GM18499 (cell line): Measurements from ENCODE around the gene JAKMIP3.
"Not testable (repeated sequence)": the region's sequence is repeated elsewhere in the genome, so short reads cannot be mapped to it uniquely, and the experiment has no call there.

Source experiments
- ATAC-seq: cut with Tn5 transposase; IDR thresholded peaks from one replicate; pipeline ENCODE4 v1.9.1; 2021; ENCODE audit warnings: moderate number of reproducible peaks; ENCODE audit not compliant: insufficient read depth, unreplicated experiment

Gene JAKMIP3

DNA sequence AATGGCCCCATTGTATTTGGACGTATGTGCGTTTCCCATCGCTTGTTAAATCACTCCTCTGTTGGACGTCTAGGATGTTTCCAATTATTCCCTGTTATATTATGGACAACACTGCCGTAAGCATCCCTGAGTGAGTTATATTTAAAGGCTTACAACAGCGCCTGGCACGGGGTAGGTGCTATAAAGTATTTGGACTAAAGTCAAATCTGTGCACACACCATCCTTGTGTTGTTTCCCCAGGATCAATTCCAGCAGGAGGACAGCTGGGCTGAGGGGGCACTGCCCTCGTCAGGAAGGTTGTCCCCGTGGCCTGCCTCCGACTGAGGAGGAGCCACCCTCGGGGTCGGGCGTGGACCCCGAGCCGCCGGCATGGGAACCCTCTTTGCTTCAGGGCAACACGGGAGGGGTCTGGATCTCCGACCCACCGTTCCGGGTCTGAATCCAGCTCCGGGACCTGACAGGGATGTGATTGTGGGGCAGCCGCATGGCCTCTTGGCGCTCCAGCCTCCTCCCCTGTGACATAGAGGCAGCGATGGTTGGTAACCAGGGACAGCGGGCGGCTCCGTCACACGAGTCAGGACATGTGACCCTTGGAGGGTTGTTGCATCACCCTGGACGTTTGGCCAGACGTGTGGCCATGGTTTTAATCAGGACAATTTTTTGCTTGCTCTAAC, 1.5 kb upstream of the JAKMIP3 start:
- ATAC-seq, result no peak

DNA sequence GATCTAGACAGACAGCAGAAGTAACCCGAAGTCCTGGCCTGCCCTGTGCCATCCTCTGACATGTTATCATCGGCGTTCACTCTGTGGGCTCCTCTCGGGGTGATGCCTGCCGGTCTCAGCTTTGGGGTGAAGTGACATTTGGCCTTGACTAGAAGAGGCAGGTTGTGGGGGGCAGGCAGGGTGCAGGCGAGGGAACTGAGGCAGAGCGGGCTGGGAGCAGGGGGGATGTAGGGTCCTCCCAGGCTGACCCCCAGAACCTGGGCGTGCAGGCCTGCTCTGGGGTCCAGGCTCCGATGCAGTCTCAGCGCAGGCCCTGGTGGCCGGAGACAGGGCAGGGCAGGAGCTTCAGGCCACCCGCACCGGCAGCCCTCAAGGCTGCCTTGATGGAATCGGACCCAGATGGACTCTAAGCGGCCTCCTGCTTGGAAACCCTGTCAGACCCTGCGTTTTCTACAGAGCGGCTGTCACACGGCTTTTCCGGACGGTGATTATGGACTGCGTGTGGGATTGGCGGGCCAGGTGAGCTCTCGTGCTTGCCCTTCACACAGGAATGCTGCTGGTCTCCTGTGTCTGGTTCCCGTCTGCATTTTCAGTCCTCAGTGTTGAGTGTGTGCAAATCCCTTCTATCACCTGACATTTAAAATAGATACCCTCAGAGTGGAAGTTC, 842 bp upstream of the JAKMIP3 start:
- ATAC-seq, result no peak

DNA sequence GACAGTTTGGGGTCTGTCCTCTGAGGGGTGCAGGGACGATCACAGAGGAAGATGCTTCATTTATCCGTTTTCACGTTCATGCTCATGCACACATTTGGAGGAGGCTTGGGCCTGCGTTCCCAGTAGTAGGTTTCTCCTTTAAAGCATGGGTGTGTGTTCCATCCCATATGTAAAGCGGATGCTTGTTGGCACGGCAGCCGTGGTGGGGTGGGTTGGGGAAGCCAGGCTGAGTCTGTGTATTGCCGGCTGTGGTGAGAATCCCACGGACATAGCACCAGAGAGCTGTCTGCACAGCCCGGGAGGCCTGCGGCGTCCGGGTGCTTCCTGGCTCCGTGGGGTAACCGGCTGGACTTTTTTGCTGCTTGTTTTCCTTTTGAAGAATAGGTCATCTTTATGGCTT, 440 bp downstream of the JAKMIP3 start:
- no peak for ATAC-seq

DNA sequence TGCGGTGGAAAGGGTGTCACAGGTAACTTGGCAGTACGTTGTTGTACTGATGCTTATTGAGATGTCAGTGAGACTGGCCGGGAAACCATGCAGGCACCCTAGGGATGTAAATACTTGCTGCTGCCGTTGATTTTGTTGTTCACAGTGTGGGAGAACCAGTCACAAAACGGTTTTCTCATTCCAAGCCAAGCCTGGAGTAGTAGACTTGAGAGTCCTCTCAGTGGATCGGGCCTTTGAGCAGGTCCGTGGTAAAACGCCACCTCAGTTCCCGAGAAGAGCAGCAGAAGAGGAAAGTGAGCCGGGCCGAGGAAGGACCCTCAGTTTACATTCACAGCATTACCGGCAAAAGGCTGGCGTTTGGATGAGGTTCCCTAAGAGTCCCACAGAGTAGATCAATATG, 1.1 kb downstream of the JAKMIP3 start:
- ATAC-seq, result no peak

DNA sequence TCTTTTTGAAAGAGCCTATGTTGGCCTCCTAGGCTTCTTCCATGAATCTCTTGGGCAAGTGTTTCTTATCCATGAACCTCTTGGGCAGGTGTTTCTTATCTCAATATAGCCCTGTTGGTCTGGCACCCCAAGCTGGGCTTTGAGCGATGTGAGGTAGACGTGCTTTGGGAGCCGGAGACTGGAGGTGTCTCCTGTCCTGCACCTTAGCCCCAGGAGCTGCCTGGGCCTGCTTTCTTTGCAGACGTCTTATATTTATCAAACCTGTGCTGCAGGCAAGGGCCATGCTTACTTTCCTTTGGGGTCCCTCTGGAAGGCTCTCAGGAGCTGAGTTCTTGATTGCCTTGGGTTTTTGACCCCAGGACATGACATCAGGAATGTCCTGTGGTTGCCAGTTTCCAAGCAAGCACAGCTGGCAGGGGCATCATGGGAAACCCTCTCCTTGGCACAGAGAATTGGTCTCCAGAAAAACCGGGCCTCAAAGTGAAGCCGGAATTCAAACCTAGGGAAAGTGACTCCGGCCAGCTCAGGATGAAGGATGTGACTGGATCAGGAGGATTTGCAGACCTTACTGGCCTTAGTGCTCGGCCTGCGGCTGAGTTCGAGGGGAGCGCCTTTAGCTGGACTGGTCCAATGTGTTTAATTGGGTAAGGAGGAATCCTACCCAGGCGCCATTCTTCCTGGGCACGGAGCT, 2.8 kb downstream of the JAKMIP3 start:
- ATAC-seq, result no peak

DNA sequence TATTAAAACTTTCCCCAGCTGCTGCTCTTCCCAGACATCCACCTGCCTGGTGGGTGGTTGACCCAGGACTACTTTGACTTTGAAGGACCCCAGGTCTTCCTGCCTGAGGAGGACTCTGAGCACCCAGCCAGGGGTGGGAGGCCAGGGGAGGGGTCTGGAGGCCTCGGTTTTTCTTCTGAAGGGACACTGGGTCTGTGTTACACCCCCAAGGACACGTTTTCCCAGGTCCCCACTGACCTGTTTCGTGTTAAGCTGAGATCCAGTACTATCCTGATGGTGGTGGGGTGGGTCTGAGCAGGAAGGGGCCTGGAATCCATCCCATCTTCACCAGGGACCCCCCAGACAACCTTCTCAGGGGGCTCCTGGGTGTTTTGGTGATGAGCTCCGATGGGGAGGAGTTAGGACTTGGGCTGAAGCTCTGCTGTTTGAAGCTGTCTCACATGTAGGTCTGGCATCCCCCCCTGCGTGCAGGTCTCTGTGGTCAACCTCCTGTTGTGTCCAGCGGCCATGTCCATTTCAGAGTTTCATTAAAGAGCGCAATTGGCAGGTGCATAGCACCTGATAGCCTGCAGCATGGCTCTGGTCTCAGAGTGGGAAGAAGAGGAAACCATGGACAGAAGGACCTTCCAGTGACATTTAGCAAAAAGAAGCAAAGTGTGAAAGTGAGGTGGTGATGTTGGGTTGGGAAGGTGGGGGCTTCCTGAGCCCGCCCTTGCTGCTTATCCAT, 3.5 kb downstream of the JAKMIP3 start:
- ATAC-seq, result no peak

DNA sequence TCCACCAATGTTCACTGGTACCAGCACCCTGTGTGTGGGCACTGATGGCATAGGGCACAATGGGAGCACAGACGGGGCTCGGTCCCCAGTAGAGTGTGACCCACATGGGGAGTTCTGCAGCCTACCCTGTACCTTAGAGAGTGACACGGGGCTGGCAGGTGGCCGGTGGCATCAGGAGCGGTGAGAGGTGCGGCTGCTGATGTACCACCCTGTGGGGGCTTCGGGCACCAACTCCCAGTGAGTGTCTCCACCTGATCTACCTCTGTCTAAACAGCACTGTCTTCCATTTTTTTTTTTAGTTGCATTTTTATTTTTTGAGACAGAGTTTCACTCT, 4.1 kb downstream of the JAKMIP3 start:
- no peak for ATAC-seq

DNA sequence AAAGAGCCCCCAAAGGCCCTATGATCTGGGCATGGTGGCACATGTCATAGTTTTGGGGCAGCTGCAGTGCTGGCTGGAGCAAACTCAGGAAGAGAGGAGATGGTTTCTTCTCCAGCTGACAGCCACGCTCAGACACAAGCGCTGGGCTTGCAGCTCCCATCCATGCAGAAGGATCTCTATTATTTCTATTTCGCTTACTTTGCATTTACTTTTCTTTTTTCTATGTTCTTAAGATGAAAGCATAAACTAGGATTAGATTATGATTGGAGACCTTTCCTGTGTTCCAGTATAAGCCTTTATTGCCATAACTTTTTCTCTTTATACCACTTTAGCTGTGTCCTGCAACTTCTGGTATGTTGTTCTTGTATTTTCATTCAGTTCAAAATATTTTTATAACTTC, 5.0 kb downstream of the JAKMIP3 start:
- no peak for ATAC-seq

DNA sequence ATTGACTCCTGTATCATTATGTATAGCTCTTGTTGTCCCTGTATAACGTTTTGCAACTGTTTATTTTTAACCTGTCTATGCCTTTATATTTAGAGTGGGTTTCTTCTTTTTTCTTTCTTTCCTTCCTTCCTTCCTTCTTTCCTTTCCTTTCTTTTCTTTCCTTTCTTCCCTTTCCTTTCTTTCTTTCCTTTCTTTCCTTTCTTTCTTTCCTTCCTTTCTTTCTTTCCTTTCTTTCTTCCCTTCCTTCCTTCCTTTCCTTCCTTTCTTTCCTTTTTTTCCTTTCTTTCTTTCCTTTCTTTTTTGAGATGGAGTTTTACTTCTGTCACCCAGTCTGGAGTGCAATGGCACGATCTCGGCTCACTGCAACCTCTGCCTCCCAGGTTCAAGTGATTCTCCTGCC, 5.9 kb downstream of the JAKMIP3 start:
- ATAC-seq, result no peak

DNA sequence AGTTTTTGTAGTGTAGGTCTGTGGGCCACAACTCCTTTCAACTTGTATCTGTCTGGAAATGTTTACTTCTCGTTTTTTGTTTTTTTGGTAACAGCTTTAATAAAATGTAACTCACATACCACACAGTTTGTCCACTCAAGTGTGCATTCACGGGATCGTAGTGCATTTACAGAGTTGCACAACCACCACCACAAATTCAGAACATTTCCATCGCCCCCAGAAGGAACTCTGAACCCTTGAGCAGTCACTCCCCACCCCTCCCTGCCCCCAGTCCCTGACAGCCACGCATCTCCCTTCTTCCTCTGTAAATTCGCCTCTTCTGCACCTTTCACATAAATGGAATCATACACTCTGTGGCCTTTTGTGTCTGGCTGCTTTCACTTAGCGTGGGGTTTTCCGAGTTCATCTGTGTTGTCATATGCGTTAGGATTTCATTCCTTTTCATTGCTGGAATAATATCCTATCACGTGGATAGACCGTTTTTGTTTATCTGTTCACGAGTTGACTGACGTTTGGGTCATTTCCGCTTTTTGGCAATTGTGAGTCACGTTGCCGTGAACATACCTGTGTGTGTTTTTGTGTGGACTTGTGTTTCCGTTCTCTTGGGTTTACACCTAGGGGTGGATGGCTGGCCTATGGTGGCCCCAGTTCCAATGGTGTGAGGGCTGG, 10.3 kb downstream of the JAKMIP3 start:
- no peak for ATAC-seq

DNA sequence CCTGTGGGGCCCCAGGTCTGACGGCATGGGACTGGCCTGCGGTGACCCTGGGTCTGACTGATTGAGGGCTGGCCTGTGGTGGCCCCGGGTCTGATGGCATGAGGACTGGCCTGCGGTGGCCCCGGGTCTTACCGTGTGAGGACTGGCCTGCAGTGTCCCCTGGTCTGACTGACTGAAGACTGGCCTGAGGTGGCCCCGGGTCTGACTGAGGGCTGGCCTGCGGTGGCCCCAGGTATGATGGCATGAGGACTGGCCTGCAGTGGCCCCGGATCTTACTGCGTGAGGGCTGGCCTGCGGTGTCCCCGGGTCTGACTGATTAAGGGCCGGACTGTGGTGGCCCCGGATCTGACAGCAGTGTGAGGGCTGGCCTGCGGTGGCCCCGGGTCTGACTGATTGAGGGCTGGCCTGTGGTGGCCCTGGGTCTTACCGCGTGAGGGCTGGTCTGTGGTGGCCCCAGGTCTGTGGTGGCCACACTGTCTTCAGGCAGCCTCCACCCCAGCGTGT, 10.9 kb downstream of the JAKMIP3 start:
- no peak for ATAC-seq

DNA sequence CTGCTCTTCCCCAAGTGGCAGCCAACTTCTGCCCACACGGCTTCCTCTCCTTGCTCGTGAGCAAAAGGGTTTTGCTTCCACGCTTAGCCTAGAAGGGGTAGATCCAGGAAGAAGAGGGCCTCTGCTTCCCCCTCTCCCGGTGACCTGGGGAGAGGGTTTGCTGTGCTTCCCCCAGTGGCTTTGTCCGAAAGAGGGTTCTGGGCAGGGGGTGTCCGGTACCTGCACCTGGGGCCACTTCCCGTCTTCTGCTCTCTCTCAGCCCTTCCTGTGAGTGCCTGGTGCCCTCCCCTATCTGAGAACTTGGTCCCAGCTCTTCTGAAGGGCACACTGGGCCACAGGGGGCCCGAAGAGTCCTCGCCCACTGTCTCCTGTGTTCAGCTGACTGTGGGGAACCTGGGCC, 11.3 kb downstream of the JAKMIP3 start:
- ATAC-seq, result no peak

DNA sequence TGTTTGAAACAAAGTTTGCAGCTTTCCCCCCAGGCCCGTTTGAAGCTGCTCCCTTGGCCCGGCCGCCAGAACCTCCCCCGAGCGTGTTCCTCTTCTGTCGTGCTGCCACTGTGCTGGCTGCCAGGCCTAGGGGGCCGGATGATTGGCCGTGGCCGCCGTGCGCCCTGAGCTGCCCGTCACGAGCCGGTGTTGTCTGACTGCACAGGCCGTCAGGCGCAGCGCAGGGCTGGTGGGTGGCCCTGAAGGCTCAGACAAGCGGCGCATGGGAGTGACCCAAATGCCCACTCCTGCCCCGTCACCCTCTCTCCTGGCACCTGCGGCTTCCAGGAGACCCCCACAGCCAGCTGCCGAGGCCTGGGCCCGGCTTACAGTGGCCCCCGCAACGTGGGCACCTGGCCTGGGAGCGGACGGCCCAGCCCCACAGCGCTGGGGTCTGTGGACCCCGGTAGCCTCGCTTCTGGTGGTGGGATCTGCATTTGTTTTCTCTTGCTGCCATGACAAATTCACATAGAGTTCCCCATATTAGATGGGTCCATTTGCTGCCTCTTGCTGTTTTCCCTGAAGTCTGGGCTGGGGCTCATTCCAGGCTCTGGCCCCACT, 13.1 kb downstream of the JAKMIP3 start:
- no peak for ATAC-seq

DNA sequence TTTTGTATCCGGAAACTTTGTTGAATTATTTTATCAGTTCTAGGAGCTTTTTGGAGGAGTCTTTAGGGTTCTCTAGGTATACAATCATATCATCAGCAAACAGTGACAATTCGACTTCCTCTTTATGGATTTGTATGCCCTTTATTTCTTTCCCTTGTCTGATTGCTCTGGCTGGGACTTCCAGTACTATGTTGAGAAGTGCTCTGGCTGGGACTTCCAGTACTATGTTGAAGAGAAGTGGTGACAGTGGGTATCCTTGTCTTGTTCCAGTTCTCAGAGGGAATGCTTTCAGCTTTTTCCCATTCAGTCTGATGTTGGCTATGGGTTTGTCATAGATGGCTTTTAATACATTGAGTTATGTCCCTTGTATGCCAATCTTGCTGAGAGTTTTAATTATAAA, 18.6 kb downstream of the JAKMIP3 start:
- not testable (repeated sequence) for ATAC-seq

DNA sequence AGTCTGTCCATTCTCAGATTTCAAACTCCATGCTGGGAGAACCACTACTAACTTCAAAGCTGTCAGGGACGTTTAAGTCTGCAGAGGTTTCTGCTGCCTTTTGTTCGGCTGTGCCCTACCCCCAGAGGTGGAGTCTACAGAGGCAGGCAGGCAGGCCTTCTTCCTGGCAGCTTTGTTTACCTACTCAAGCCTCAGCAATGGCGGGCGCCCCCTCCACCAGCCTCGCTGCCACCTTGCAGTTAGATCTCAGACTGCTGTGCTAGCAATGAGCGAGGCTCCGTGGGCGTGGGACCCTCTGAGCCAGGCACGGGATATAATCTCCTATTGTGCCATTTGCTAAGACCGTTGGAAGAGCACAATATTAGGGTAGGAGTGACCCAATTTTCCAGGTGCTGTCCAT, 27.5 kb downstream of the JAKMIP3 start:
- ATAC-seq, result not testable (repeated sequence)

DNA sequence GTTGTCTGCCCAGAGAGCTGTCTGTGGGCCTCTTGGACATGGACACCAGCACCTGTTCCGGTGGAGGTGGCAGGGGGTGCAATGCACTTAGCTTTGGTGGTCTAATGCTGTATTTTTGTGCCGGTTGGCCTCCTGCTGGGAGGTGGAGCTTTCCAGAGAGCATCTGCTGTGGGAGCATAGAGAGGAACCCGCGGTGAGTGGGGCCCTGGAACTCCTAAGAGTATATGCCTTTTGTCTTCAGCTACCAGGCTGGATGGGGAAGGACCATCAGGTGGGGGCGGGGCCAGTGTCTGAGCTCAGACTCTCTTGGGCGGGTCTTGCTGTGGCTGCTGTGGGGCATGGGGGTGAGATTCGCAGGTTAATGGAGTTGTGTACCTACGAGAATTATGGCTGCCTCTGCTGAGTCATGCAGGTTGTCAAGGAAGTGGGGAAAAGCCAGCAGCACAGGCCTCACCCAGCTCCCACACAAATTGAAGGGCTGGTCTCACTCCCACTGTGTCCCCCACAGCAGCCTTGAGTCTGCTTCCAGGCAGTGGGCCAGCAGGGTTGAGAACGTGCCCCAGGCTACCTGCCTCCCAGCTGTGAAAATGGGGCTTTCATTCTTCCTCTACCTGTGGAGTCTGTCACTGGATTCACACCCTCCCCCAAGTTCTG, 29.0 kb downstream of the JAKMIP3 start:
- no peak for ATAC-seq

DNA sequence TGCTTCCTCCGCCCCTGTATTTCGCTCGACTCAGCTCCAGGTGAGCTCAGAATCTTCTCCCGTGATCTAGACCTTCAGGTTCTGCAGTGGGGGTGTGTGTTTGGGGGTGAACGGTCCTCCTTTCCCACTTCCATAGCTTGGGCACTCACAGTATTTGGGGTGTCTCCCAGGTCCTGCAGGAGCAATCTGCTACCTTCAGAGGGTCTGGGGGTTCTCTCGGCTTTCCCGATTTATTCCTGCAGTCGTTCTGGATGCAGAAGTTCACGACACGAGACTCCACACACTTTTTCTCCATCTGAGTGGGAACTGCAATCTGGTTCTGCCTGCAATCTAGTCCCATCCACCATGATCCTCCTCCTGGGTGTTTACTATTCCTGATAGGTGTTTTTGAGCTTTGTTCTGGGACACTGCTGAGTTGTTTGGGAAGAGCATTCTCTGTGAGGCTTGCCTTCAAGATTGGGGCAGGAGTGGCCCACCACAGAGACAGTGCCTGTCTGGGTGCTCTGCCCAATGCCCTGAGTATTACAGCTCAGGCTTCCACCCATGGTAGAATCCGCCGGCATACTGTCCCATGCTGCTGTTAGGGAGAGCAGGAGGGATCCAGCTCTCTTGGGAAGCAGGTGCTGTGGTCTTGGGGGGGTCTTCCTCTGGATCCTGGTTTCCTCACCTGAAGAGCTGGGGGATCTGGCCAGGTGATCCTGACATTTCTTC, 29.8 kb downstream of the JAKMIP3 start:
- ATAC-seq, result no peak

DNA sequence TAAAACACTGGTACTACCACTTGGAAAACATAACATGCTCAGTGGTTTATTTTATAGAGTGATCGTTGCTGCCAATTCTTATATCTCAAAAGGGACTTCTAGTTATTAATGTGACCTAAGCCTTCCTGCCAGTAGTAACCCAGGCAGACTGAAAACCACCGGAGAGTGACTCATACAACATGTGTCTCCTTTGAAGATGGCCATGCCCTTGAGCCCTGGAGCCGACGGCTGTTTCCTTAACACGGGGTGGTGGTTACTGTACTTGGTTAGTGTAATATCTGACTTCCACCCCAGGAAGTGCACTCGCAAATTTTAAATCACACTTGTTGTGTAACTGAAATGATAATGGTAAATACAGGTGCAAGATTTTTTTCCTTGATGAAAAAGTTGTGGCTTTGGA, 30.5 kb downstream of the JAKMIP3 start:
- no peak for ATAC-seq
